Prostate gland (tissue), 2 donors: ENCODE results near the gene FAH. TPM values are rescaled to one million over a fixed set of nuclear protein-coding genes. Genes with fewer than 3 reads are reported as not detected.
"Not testable (repeated sequence)": the region's sequence is repeated elsewhere in the genome, so short reads cannot be mapped to it uniquely, and the experiment has no call there.

Experiments used
- DNase-seq: peaks from one replicate; pipeline ENCODE4 v3.0.0-alpha.2; 2019; ENCODE audit warnings: low spot score
- H3K27ac ChIP-seq, 2 donors: fragments of 200-600 bp; sonication (generic); 2 replicates each; pipeline ENCODE4 v1.5.1; 2017 to 2019
- H3K27me3 ChIP-seq: fragments of 200-600 bp; sonication (generic); replicated peaks from 2 replicates; pipeline ENCODE4 v1.5.1; 2019; ENCODE audit not compliant: insufficient read depth
- H3K36me3 ChIP-seq, 2 donors: fragments of 200-600 bp; sonication (generic); 1 replicate in 1 of 2; 2 replicates in 1 of 2; pipeline versions ENCODE4 v1.5.1 to v1.8.1; 2017 to 2019
- H3K4me1 ChIP-seq: fragments of 200-600 bp; sonication (generic); replicated peaks from 2 replicates; pipeline ENCODE4 v1.5.1; 2019
- H3K4me3 ChIP-seq, 2 donors: fragments of 200-600 bp; sonication (generic); 2 replicates each; pipeline ENCODE4 v1.5.1; 2017 to 2019
- H3K9me3 ChIP-seq: fragments of 200-600 bp; sonication (generic); 2 replicates; pipeline ENCODE4 v1.5.1; 2017
- POLR2A ChIP-seq: fragments of 450-650 bp; IDR thresholded peaks from one replicate; pipeline ENCODE4 v1.6.1; 2016; ENCODE audit warnings: antibody characterized with exemption, mild to moderate bottlenecking
- POLR2AphosphoS5 ChIP-seq: sonication (generic); formaldehyde crosslinking; IDR thresholded peaks from one replicate; pipeline ENCODE4 v1.6.1; 2017; ENCODE audit warnings: antibody characterized with exemption
- WGBS: methylation state at CpG from one replicate; pipeline ENCODE4 v1.1.5; 2018; 5-methylcytosine and 5-hydroxymethylcytosine counted together
- intact Hi-C: fragments of 100-400 bp; cut with DNase I; formaldehyde crosslinking; loops from one replicate; pipeline ENCODE4 v1.14.2; 2022
- total RNA-seq, 2 donors: library from RNA; depleted of rRNA; stranded (reverse); fragments of >200 nt; gene quantifications; one replicate each; pipeline ENCODE4 v1.1.0, GENCODE V29; 2016
- TF ChIP-seq, protein P1 (sequence below), 4 experiments: fragments of 200-600 bp in 2 of 4; fragments of 450-650 bp in 2 of 4; sonication (generic) in 2 of 4; IDR thresholded peaks; 1 replicate in 3 of 4; 2 replicates in 1 of 4; pipeline ENCODE4 v1.5.1; 2016 to 2019; ENCODE audit warnings: antibody characterized with exemption in 4 of 4, mild to moderate bottlenecking in 2 of 4, moderate library complexity in 2 of 4

FAH gene
- total RNA-seq, 2 donors from 2014 or later: 26.7 to 51.4 TPM

DNA sequence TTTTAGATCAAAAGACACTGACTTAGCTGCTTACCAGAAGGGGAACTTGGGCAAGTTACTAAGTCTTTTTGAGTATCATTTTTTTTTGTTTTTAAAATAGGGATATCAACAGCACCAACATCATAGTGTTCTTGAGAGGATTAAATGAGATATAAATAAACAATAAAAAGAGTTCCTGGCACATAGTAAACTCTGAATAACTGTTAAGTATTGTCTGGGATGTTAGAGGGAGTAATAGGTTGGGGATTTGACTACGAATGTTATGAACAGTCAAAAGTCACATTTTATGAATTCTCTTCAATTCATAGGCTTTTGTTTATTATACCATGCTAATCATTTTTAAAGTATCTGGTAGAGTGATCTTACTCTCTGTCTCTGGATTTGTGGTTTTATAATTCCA lies 37.8 kb upstream of the FAH start:
- intact Hi-C loops: no loop called here
- 55% methylated on average over 1 of the region's 1 CpG for WGBS
- DNase-seq: no peak
- no peak overlapping the region for H3K27ac ChIP-seq
- no peaks in the 10 kb centered on the region for H3K4me1 ChIP-seq
- no peak overlapping the region for H3K4me3 ChIP-seq
- no peaks in the 10 kb centered on the region for H3K27me3 ChIP-seq
- TF ChIP-seq, protein P1, sequence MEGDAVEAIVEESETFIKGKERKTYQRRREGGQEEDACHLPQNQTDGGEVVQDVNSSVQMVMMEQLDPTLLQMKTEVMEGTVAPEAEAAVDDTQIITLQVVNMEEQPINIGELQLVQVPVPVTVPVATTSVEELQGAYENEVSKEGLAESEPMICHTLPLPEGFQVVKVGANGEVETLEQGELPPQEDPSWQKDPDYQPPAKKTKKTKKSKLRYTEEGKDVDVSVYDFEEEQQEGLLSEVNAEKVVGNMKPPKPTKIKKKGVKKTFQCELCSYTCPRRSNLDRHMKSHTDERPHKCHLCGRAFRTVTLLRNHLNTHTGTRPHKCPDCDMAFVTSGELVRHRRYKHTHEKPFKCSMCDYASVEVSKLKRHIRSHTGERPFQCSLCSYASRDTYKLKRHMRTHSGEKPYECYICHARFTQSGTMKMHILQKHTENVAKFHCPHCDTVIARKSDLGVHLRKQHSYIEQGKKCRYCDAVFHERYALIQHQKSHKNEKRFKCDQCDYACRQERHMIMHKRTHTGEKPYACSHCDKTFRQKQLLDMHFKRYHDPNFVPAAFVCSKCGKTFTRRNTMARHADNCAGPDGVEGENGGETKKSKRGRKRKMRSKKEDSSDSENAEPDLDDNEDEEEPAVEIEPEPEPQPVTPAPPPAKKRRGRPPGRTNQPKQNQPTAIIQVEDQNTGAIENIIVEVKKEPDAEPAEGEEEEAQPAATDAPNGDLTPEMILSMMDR (IDR thresholded peaks at IDR 0.05): no peak
- TF ChIP-seq POLR2A: no peak
- TF ChIP-seq POLR2AphosphoS5: no peak
- H3K36me3 ChIP-seq: no peaks in the 10 kb centered on the region
- no peaks in the 10 kb centered on the region for H3K9me3 ChIP-seq

DNA sequence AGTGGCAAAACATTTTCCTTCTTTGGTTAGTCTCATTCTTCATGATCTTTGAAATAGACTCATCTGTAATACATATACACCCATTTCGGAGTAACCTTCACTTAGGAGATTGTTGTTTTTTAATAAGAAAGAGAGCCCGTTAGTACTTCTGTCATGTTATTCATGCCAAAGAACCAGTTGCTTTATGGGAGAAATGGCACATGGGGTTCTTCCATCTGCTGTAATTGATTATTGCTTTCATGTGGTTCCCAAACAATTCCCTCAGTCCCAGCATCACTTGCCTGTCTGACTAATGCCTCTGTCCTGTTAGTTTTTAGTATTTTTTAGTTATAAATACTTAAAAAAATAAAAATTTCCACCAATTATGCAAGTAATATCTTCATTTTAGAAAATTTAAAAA lies 33.8 kb upstream of the FAH start:
- intact Hi-C loops: no loop called here
- TF ChIP-seq POLR2AphosphoS5: no peak
- no peak for TF ChIP-seq POLR2A
- TF ChIP-seq, protein P1 (IDR thresholded peaks at IDR 0.05): no peak

DNA sequence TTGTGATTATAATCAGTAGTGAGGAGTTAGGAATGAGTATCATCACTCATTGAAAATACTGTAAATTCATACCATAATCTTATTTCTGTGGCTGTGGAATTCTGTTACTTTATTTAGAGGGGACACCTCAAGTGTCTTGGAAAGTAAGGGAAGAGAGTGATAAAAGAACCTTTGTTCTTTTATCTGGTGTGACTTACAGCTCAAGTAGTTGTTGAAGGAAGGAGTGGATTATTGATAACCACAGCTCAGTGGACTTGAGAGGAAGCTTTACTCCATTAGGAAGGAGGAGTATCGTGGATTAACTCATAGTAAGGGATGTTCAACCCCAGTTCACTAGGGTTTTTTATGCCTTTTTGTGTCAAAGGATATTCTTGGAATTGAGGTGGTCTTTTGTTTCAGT lies 32.2 kb upstream of the FAH start:
- no peak for DNase-seq
- 92% methylated on average over 1 of the region's 1 CpG for WGBS
- Histone ChIP-seq H3K27me3 (no peaks in the 10 kb centered on the region), H3K27ac (no peak overlapping the region), H3K36me3 (no peaks in the 10 kb centered on the region), H3K9me3 (no peaks in the 10 kb centered on the region), H3K4me1 (no peaks in the 10 kb centered on the region), H3K4me3 (no peak overlapping the region)
- no peak for TF ChIP-seq POLR2A
- TF ChIP-seq, protein P1 (IDR thresholded peaks at IDR 0.05): no peak
- no peak for TF ChIP-seq POLR2AphosphoS5
- intact Hi-C loops: no loop called here

More for the DNA sequence above, 33.8 kb upstream of the FAH start:
- Histone ChIP-seq H3K4me1 (no peaks in the 10 kb centered on the region), H3K27ac (no peak overlapping the region), H3K4me3 (no peak overlapping the region), H3K9me3 (no peaks in the 10 kb centered on the region), H3K36me3 (no peaks in the 10 kb centered on the region), H3K27me3 (no peaks in the 10 kb centered on the region)
- WGBS: 80% methylated on average over 2 of the region's 2 CpGs
- DNase-seq: no peak

DNA sequence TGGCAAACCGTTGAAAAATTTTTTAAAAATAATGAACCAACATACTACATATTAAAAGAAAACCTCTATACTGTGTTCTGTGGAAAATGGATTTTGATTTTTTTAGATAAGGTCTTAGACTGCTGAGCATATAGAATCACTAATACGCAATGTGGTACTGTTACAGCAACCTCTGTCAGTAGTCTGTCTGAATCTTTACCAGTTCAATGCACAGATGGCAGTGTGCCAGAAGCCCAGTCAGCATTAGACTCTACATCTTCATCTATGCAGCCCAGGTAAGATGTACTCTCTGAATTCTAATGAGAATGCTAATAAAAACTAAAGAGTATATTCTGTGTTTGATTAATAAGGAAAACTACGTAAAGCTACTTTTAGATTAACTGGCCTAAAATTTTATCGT lies 31.3 kb upstream of the FAH start:
- Histone ChIP-seq H3K4me3 (no peak overlapping the region), H3K27ac (no peak overlapping the region), H3K36me3 (no peaks in the 10 kb centered on the region), H3K4me1 (no peaks in the 10 kb centered on the region), H3K27me3 (no peaks in the 10 kb centered on the region), H3K9me3 (no peaks in the 10 kb centered on the region)
- no peak for DNase-seq
- TF ChIP-seq, protein P1 (IDR thresholded peaks at IDR 0.05): no peak
- no peak for TF ChIP-seq POLR2AphosphoS5
- TF ChIP-seq POLR2A: no peak
- WGBS: 93% methylated on average over 4 of the region's 4 CpGs
- intact Hi-C loops: no loop called here

DNA sequence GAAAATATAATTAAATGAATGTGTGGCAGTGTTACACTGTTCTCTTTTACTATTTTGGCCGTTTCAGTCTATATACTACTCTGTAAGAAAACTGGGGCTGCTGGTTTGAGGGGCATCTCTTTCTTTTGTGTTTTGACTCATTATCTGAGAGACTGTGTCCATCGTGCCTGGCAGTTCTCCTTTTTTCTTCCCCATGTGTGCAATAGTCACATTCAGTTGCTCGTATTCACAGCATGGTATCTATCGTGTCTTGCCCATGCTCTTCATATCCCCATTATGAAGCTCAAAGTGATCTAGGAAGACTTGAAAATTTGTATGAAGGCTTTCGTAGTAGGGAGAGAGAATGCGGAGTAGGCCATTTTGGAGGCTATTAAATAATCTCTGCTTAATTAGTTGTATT lies 29.8 kb upstream of the FAH start:
- Histone ChIP-seq H3K4me1 (no peaks in the 10 kb centered on the region), H3K27ac (no peak overlapping the region), H3K9me3 (no peaks in the 10 kb centered on the region), H3K27me3 (no peaks in the 10 kb centered on the region), H3K4me3 (no peak overlapping the region), H3K36me3 (no peaks in the 10 kb centered on the region)
- WGBS: 90% methylated on average over 6 of the region's 6 CpGs
- no peak for DNase-seq
- no peak for TF ChIP-seq POLR2A
- no peak for TF ChIP-seq POLR2AphosphoS5
- TF ChIP-seq, protein P1 (IDR thresholded peaks at IDR 0.05): no peak
- intact Hi-C loops: no loop called here

DNA sequence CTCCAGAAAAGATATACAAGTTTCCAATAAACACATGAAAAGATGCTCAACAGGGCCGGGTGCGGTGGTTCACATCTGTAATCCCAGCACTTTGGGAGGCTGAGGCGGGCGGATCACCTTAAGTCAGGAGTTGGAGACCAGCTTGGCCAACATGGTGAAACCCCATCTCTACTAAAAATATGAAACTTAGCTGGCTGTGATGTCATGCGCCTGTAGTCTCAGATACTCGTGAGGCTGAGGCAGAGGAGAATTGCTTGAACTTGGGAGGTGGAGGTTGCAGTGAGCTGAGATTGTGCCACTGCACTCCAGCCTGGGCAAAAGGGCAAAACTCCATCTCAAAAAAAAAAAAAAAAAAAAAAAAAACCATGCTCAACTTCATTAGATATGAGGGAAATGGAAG lies 25.5 kb upstream of the FAH start:
- not testable (repeated sequence) for H3K27ac ChIP-seq, DNase-seq, H3K9me3 ChIP-seq, H3K4me3 ChIP-seq, H3K36me3 ChIP-seq, H3K27me3 ChIP-seq, H3K4me1 ChIP-seq
- intact Hi-C loops: loop anchor here (2.0 kb wide), 1 partner anchor 14 kb away; no protein-coding TSS in a partner anchor
- 98% methylated on average over 6 of the region's 6 CpGs for WGBS
